Measurements from ENCODE around the gene SLC27A2.

Gene SLC27A2

DNA sequence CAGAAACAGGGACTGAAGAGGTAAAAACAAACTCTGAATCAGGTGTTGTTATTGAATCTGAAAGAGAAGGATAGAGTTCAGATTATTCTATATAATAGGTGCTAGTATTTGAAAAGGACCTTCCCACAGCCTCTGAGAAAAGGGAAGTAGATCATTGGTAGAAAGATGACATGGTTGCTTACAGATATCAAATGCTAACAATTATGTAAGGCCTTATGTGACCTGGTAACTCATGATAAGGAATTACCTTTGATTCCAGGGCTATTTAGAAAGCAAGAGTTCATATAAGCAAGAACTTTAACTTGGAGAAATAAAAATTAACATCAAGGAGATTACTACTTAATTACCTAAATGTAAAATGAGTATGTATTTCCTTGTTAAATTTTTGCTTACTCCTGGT, 7.6 kb downstream of the SLC27A2 start:
- no peak overlapping the region for H2AK5ac ChIP-seq (ENCODE audit: low read depth, low read length)
- no peak overlapping the region for H3K23ac ChIP-seq (ENCODE audit: low read depth, low read length, poor library complexity)
- H2BK15ac ChIP-seq (ENCODE audit: low read length) = no peak overlapping the region
- no peak overlapping the region for H2BK120ac ChIP-seq (ENCODE audit: low read depth, low read length)
- no peak overlapping the region for H3K4ac ChIP-seq (ENCODE audit: low read length)
- no peak overlapping the region for H3K14ac ChIP-seq (ENCODE audit: low read length)
- H3K4me3 ChIP-seq (ENCODE audit: low read length in 2 of 2) = no peak overlapping the region
- H3K27ac ChIP-seq (replicated peaks; ENCODE audit: low read length) = no peak overlapping the region
- no peak overlapping the region for H4K8ac ChIP-seq (ENCODE audit: low read depth, low read length)
- peaks cover 0 to 6% of the 10 kb centered on the region in 2 donors for H3K4me1 ChIP-seq (ENCODE audit: control insufficient read depth in 2 of 2, insufficient read depth in 1 of 2, low read depth in 1 of 2, low read length in 2 of 2)
- H3K4me2 ChIP-seq (ENCODE audit: insufficient read depth, low read length, poor library complexity, severe bottlenecking) = no peak overlapping the region
- no peaks in the 10 kb centered on the region for H3K79me1 ChIP-seq (ENCODE audit: low read depth, low read length)
- H2BK5ac ChIP-seq (ENCODE audit: low read length) = no peak overlapping the region
- H2AFZ ChIP-seq (ENCODE audit: low read length) = no peak overlapping the region
- no peak overlapping the region for H3K18ac ChIP-seq (ENCODE audit: low read length)
- no peak overlapping the region for H4K91ac ChIP-seq (ENCODE audit: low read depth, low read length, poor library complexity)
- no peak for DNase-seq (ENCODE audit: low spot score)
- no peaks in the 10 kb centered on the region for H3K9me3 ChIP-seq (replicated peaks in 1 of 2; ENCODE audit: control insufficient read depth in 2 of 2, insufficient read depth in 1 of 2, low read depth in 1 of 2, low read length in 2 of 2)
- H3K9ac ChIP-seq (ENCODE audit: low read depth, low read length, poor library complexity) = no peak overlapping the region
- H3K27me3 ChIP-seq (ENCODE audit: control insufficient read depth in 3 of 3, insufficient read depth in 3 of 3, low read depth in 1 of 3, low read length in 3 of 3) = peaks cover 0 to 6% (median 0%) of the 10 kb centered on the region in 3 experiments
- no peaks in the 10 kb centered on the region for H3K36me3 ChIP-seq (replicated peaks in 1 of 2; ENCODE audit: control insufficient read depth in 2 of 2, insufficient read depth in 2 of 2, low read length in 2 of 2)
- H2BK12ac ChIP-seq (ENCODE audit: low read length) = no peak overlapping the region

DNA sequence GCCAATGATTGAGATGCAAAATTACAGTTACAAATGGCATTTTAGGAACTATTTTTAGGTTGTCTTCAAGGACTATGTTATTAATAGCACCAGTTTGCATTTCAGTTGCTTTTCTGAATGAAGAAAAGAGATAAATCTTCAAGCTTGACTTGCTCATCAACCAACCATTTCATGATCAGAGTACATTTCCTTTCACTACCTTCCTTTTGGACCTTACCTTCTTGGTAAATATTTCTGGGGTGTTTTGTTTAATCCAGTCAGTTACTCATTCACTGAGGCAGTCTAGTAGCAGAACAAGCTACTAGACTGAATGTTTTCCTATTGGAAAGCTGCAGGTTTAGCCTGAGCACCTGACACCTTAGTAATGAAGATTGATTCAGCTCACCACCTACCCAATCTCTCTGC, 8.2 kb downstream of the SLC27A2 start:
- H3K23ac ChIP-seq (ENCODE audit: low read depth, low read length, poor library complexity) = no peak overlapping the region
- no peak overlapping the region for H3K4ac ChIP-seq (ENCODE audit: low read length)
- no peak overlapping the region for H2BK15ac ChIP-seq (ENCODE audit: low read length)
- H3K9me3 ChIP-seq (replicated peaks in 1 of 2; ENCODE audit: control insufficient read depth in 2 of 2, insufficient read depth in 1 of 2, low read depth in 1 of 2, low read length in 2 of 2) = no peaks in the 10 kb centered on the region
- H2BK5ac ChIP-seq (ENCODE audit: low read length) = no peak overlapping the region
- no peak overlapping the region for H3K18ac ChIP-seq (ENCODE audit: low read length)
- H2BK12ac ChIP-seq (ENCODE audit: low read length) = no peak overlapping the region
- peaks cover 0 to 1% (median 0%) of the 10 kb centered on the region in 3 experiments for H3K27me3 ChIP-seq (ENCODE audit: control insufficient read depth in 3 of 3, insufficient read depth in 3 of 3, low read depth in 1 of 3, low read length in 3 of 3)
- H3K9ac ChIP-seq (ENCODE audit: low read depth, low read length, poor library complexity) = no peak overlapping the region
- H3K14ac ChIP-seq (ENCODE audit: low read length) = no peak overlapping the region
- DNase-seq (ENCODE audit: low spot score) = no peak
- H3K4me2 ChIP-seq (ENCODE audit: insufficient read depth, low read length, poor library complexity, severe bottlenecking) = no peak overlapping the region
- H2AK5ac ChIP-seq (ENCODE audit: low read depth, low read length) = no peak overlapping the region
- H3K4me3 ChIP-seq (ENCODE audit: low read length in 2 of 2) = no peak overlapping the region
- H3K4me1 ChIP-seq (ENCODE audit: control insufficient read depth in 2 of 2, insufficient read depth in 1 of 2, low read depth in 1 of 2, low read length in 2 of 2) = peaks cover 0 to 6% of the 10 kb centered on the region in 2 donors
- no peaks in the 10 kb centered on the region for H3K36me3 ChIP-seq (replicated peaks in 1 of 2; ENCODE audit: control insufficient read depth in 2 of 2, insufficient read depth in 2 of 2, low read length in 2 of 2)
- no peak overlapping the region for H4K8ac ChIP-seq (ENCODE audit: low read depth, low read length)
- H2BK120ac ChIP-seq (ENCODE audit: low read depth, low read length) = no peak overlapping the region
- H4K91ac ChIP-seq (ENCODE audit: low read depth, low read length, poor library complexity) = no peak overlapping the region
- no peak overlapping the region for H3K27ac ChIP-seq (replicated peaks; ENCODE audit: low read length)
- no peak overlapping the region for H2AFZ ChIP-seq (ENCODE audit: low read length)
- no peaks in the 10 kb centered on the region for H3K79me1 ChIP-seq (ENCODE audit: low read depth, low read length)

- Histone ChIP-seq H3K4me2 (ENCODE audit: insufficient read depth, low read length, poor library complexity, severe bottlenecking) (no peak overlapping the region), H3K4me1 (ENCODE audit: control insufficient read depth in 2 of 2, insufficient read depth in 1 of 2, low read depth in 1 of 2, low read length in 2 of 2) (peaks cover 0 to 6% of the 10 kb centered on the region in 2 donors), H3K27ac (replicated peaks; ENCODE audit: low read length) (no peak overlapping the region), H3K79me1 (ENCODE audit: low read depth, low read length) (no peaks in the 10 kb centered on the region), H2BK5ac (ENCODE audit: low read length) (no peak overlapping the region), H3K36me3 (replicated peaks in 1 of 2; ENCODE audit: control insufficient read depth in 2 of 2, insufficient read depth in 2 of 2, low read length in 2 of 2) (no peaks in the 10 kb centered on the region), H2BK15ac (ENCODE audit: low read length) (no peak overlapping the region), H2AK5ac (ENCODE audit: low read depth, low read length) (no peak overlapping the region), H4K91ac (ENCODE audit: low read depth, low read length, poor library complexity) (no peak overlapping the region), H3K14ac (ENCODE audit: low read length) (no peak overlapping the region), H3K9ac (ENCODE audit: low read depth, low read length, poor library complexity) (no peak overlapping the region), H3K27me3 (ENCODE audit: control insufficient read depth in 3 of 3, insufficient read depth in 3 of 3, low read depth in 1 of 3, low read length in 3 of 3) (no peaks in the 10 kb centered on the region), H3K9me3 (replicated peaks in 1 of 2; ENCODE audit: control insufficient read depth in 2 of 2, insufficient read depth in 1 of 2, low read depth in 1 of 2, low read length in 2 of 2) (no peaks in the 10 kb centered on the region), H4K8ac (ENCODE audit: low read depth, low read length) (no peak overlapping the region), H3K23ac (ENCODE audit: low read depth, low read length, poor library complexity) (no peak overlapping the region), H2BK12ac (ENCODE audit: low read length) (no peak overlapping the region), H3K4ac (ENCODE audit: low read length) (no peak overlapping the region), H3K18ac (ENCODE audit: low read length) (no peak overlapping the region), H2BK120ac (ENCODE audit: low read depth, low read length) (no peak overlapping the region), H2AFZ (ENCODE audit: low read length) (no peak overlapping the region), H3K4me3 (ENCODE audit: low read length in 2 of 2) (no peak overlapping the region)
- no peak for DNase-seq (ENCODE audit: low spot score)
- WGBS, 2 donors (ENCODE audit: extremely low coverage in 2 of 2, insufficient read length in 2 of 2, insufficient replicate concordance in 1 of 2) = no CpG with 5 or more reads among the region's 1 CpG
Measured at GRCh38 chr15:50190723-50191122, 8.7 kb downstream of the SLC27A2 start.

DNA sequence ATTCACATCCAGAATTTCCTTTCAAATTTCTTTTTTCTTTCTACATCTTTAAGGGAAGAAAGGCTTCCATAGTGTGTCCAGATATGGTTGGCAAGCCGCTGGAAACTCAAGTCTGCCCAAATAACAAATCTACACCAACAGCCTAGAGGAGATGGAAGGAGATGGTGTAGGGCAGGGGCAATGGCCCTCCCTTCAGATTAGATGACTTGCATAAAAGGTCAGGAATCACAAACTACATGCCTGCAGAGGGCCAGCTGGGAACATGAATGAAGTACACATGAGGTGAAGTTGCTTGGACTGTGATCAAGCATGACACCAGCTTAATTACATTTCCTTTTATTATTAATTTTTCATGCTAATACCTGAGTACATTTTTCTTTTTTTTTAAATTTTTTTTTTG, 10.2 kb downstream of the SLC27A2 start:
- H3K4me1 ChIP-seq (ENCODE audit: control insufficient read depth in 2 of 2, insufficient read depth in 1 of 2, low read depth in 1 of 2, low read length in 2 of 2) = peaks cover 0 to 6% of the 10 kb centered on the region in 2 donors
- H2BK12ac ChIP-seq (ENCODE audit: low read length) = no peak overlapping the region
- H2BK15ac ChIP-seq (ENCODE audit: low read length) = no peak overlapping the region
- H3K27me3 ChIP-seq (ENCODE audit: control insufficient read depth in 3 of 3, insufficient read depth in 3 of 3, low read depth in 1 of 3, low read length in 3 of 3) = no peaks in the 10 kb centered on the region
- WGBS, 2 donors (ENCODE audit: extremely low coverage in 2 of 2, insufficient read length in 2 of 2, insufficient replicate concordance in 1 of 2) = no CpG with 5 or more reads among the region's 1 CpG
- no peak overlapping the region for H3K18ac ChIP-seq (ENCODE audit: low read length)
- H2AFZ ChIP-seq (ENCODE audit: low read length) = no peak overlapping the region
- H3K23ac ChIP-seq (ENCODE audit: low read depth, low read length, poor library complexity) = no peak overlapping the region
- no peak overlapping the region for H2BK120ac ChIP-seq (ENCODE audit: low read depth, low read length)
- H3K36me3 ChIP-seq (replicated peaks in 1 of 2; ENCODE audit: control insufficient read depth in 2 of 2, insufficient read depth in 2 of 2, low read length in 2 of 2) = no peaks in the 10 kb centered on the region
- H3K4me2 ChIP-seq (ENCODE audit: insufficient read depth, low read length, poor library complexity, severe bottlenecking) = no peak overlapping the region
- no peak overlapping the region for H2AK5ac ChIP-seq (ENCODE audit: low read depth, low read length)
- DNase-seq (ENCODE audit: low spot score) = no peak
- no peak overlapping the region for H3K27ac ChIP-seq (replicated peaks; ENCODE audit: low read length)
- H2BK5ac ChIP-seq (ENCODE audit: low read length) = no peak overlapping the region
- no peaks in the 10 kb centered on the region for H3K79me1 ChIP-seq (ENCODE audit: low read depth, low read length)
- H3K14ac ChIP-seq (ENCODE audit: low read length) = no peak overlapping the region
- H4K8ac ChIP-seq (ENCODE audit: low read depth, low read length) = no peak overlapping the region
- H3K9ac ChIP-seq (ENCODE audit: low read depth, low read length, poor library complexity) = no peak overlapping the region
- no peak overlapping the region for H4K91ac ChIP-seq (ENCODE audit: low read depth, low read length, poor library complexity)
- H3K4ac ChIP-seq (ENCODE audit: low read length) = no peak overlapping the region
- no peak overlapping the region for H3K4me3 ChIP-seq (ENCODE audit: low read length in 2 of 2)
- no peaks in the 10 kb centered on the region for H3K9me3 ChIP-seq (replicated peaks in 1 of 2; ENCODE audit: control insufficient read depth in 2 of 2, insufficient read depth in 1 of 2, low read depth in 1 of 2, low read length in 2 of 2)

Measured in neuronal stem cell (in vitro differentiated cells).